Amygdala (tissue), 56 donors: ENCODE results near the gene MSH2.
A peak's percentile ranks its signal among the peaks of the same experiment; 100 is the strongest.
"Not testable (repeated sequence)": the region's sequence is repeated elsewhere in the genome, so short reads cannot be mapped to it uniquely, and the experiment has no call there.

Experiments
- DNase-seq, 56 donors: peaks; one replicate each; lab custom pipeline; 2025; lab: John Stamatoyannopoulos, UW

The MSH2 gene

GRCh38 chr2:47406649-47407330, 3.8 kb downstream of the MSH2 start:
- not testable (repeated sequence) for DNase-seq

GRCh38 chr2:47407976-47408375, 5.0 kb downstream of the MSH2 start:
- DNase-seq, result not testable (repeated sequence)

- no peak for DNase-seq
Observed at GRCh38 chr2:47414682-47415458, 11.9 kb downstream of the MSH2 start.

- DNase-seq, result no peak
Observed at GRCh38 chr2:47420214-47420613, 17.3 kb downstream of the MSH2 start.

GRCh38 chr2:47420683-47421082, 17.7 kb downstream of the MSH2 start:
- DNase-seq, result not testable (repeated sequence)

- DNase-seq, result no peak
Observed at GRCh38 chr2:47422016-47422415, 19.1 kb downstream of the MSH2 start.

- no peak for DNase-seq
Observed at GRCh38 chr2:47422560-47422959, 19.6 kb downstream of the MSH2 start.

GRCh38 chr2:47426786-47427185, 23.8 kb downstream of the MSH2 start:
- no peak for DNase-seq

GRCh38 chr2:47429795-47430194, 26.8 kb downstream of the MSH2 start:
- no peak for DNase-seq

GRCh38 chr2:47433006-47433405, 30.1 kb downstream of the MSH2 start:
- DNase-seq, result not testable (repeated sequence)

- DNase-seq, result not testable (repeated sequence)
Observed at GRCh38 chr2:47433445-47433844, 30.5 kb downstream of the MSH2 start.

GRCh38 chr2:47437287-47437686, 34.3 kb downstream of the MSH2 start:
- peak in 2 of 56 donors; percentile 1 to 23 for DNase-seq

GRCh38 chr2:47438106-47438505, 35.1 kb downstream of the MSH2 start:
- DNase-seq, result no peak

- no peak for DNase-seq
Observed at GRCh38 chr2:47438783-47439182, 35.8 kb downstream of the MSH2 start.

GRCh38 chr2:47451790-47452189, 48.8 kb downstream of the MSH2 start:
- no peak for DNase-seq

GRCh38 chr2:47452761-47453160, 49.8 kb downstream of the MSH2 start:
- no peak for DNase-seq

GRCh38 chr2:47454818-47455217, 51.9 kb downstream of the MSH2 start:
- DNase-seq, result not testable (repeated sequence)

- no peak for DNase-seq
Observed at GRCh38 chr2:47455411-47455810, 52.5 kb downstream of the MSH2 start.

- no peak for DNase-seq
Observed at GRCh38 chr2:47456851-47457250, 53.9 kb downstream of the MSH2 start.

GRCh38 chr2:47457268-47457667, 54.3 kb downstream of the MSH2 start:
- no peak for DNase-seq

GRCh38 chr2:47459021-47459420, 56.1 kb downstream of the MSH2 start:
- DNase-seq, result no peak

GRCh38 chr2:47460766-47461165, 57.8 kb downstream of the MSH2 start:
- DNase-seq, result no peak
